Lung (tissue), 12 donors: ENCODE results near the gene FAM83C. TPM values are rescaled to one million over a fixed set of nuclear protein-coding genes. Genes with fewer than 3 reads are reported as not detected.

Experiments
- ATAC-seq: fragments of 200-7000 bp; cut with Tn5 transposase; one replicate; pipeline ENCODE4 v1.9.1; 2020; ENCODE audit warnings: moderate number of reproducible peaks; ENCODE audit not compliant: insufficient read depth, low FRiP score
- DNase-seq, 3 donors: peaks; one replicate each; pipeline ENCODE4 v3.0.0-alpha.2; 2013 to 2017
- H3K27ac ChIP-seq, 2 donors: one replicate each; pipeline ENCODE4 v1.5.1; 2013; ENCODE audit warnings: mild to moderate bottlenecking in 2 of 2, moderate library complexity in 2 of 2, control low read depth in 1 of 2, inconsistent platforms in 1 of 2, low read depth in 1 of 2, low read length in 1 of 2
- H3K27me3 ChIP-seq, 3 donors: one replicate each; pipeline ENCODE4 v1.5.1; 2013; ENCODE audit warnings: low read length in 2 of 3; ENCODE audit not compliant: control insufficient read depth in 3 of 3, insufficient read depth in 3 of 3
- H3K36me3 ChIP-seq, 4 donors: one replicate each; pipeline ENCODE4 v1.5.1; 2013; ENCODE audit warnings: low read length in 4 of 4, mild to moderate bottlenecking in 1 of 4, moderate library complexity in 1 of 4; ENCODE audit not compliant: control insufficient read depth in 4 of 4, insufficient read depth in 4 of 4
- H3K4me1 ChIP-seq, 5 donors: one replicate each; pipeline ENCODE4 v1.5.1; 2013; ENCODE audit warnings: low read length in 5 of 5, mild to moderate bottlenecking in 2 of 5, moderate library complexity in 1 of 5; ENCODE audit not compliant: control insufficient read depth in 5 of 5, insufficient read depth in 5 of 5
- H3K4me3 ChIP-seq: one replicate; pipeline ENCODE4 v1.5.1; 2013; ENCODE audit warnings: mild to moderate bottlenecking, control low read depth, moderate library complexity
- H3K9ac ChIP-seq, 2 donors: one replicate each; pipeline ENCODE4 v1.5.1; 2013; ENCODE audit warnings: low read length in 2 of 2, control low read depth in 1 of 2; ENCODE audit not compliant: insufficient read depth in 1 of 2
- H3K9me3 ChIP-seq, 4 donors: one replicate each; pipeline ENCODE4 v1.5.1; 2013; ENCODE audit warnings: low read length in 3 of 4, mild to moderate bottlenecking in 1 of 4, moderate library complexity in 1 of 4; ENCODE audit not compliant: control insufficient read depth in 4 of 4, insufficient read depth in 3 of 4
- WGBS, 2 donors: extraction: QIAGEN DNeasy Blood & Tissue Kit; methylation state at CpG; one replicate each; pipeline ENCODE4 v1.1.7; 2013; 5-methylcytosine and 5-hydroxymethylcytosine counted together
- polyA plus RNA-seq, 2 donors: library from polyadenylated mRNA; stranded (reverse); fragments of 200-250 nt; gene quantifications; one replicate each; pipeline ENCODE4 v1.2.1, GENCODE V29; 2013
- total RNA-seq, 2 donors: library from RNA; depleted of rRNA in 1 of 2; stranded (reverse); fragments of >200 nt in 1 of 2; gene quantifications; one replicate each; pipeline ENCODE4 v1.2.1, GENCODE V29; 2014 to 2021
- TF ChIP-seq, protein P1 (sequence below): IDR thresholded peaks from 2 replicates; pipeline ENCODE4 v1.5.1; 2012; ENCODE audit warnings: mild to moderate bottlenecking; ENCODE audit errors: control extremely low read depth, extremely low read depth
- donor health status: control.
- donor health status: control.
- donor health status: Bipolar disorder and iron deficiency.
- donor health status: healthy.
- donor health status: DM: yes; HTN: yes; CAD: no.

FAM83C gene
- total and polyA plus RNA-seq, 4 donors: not detected

DNA sequence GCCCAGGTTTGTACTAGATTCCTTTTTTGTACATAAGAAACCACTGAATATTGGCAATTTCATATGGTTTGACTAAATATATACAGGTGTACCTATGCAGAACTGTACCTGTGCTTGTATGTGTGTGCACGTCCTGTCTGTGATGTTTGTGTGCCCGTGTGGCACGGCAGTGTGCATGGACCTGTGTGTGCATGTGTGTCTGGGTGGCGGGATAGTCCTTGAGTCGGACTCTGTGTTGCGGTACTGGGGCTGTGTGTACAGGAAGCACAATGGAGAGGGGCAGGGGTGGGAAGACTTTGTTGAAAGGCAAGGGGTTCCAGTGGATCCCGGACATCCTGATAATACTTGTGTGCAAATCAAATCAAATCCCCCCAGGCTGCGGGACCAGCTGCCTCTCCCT is 3.4 kb upstream of the FAM83C start:
- DNase-seq: no peak
- ATAC-seq: no peak
- no peak overlapping the region for H3K27ac ChIP-seq
- H3K9me3 ChIP-seq: no peaks in the 10 kb centered on the region
- WGBS, 2 donors: 76 to 82% methylated on average over 8 of the region's 8 CpGs
- H3K9ac ChIP-seq: no peak overlapping the region
- H3K36me3 ChIP-seq: no peaks in the 10 kb centered on the region
- TF ChIP-seq, protein P1, sequence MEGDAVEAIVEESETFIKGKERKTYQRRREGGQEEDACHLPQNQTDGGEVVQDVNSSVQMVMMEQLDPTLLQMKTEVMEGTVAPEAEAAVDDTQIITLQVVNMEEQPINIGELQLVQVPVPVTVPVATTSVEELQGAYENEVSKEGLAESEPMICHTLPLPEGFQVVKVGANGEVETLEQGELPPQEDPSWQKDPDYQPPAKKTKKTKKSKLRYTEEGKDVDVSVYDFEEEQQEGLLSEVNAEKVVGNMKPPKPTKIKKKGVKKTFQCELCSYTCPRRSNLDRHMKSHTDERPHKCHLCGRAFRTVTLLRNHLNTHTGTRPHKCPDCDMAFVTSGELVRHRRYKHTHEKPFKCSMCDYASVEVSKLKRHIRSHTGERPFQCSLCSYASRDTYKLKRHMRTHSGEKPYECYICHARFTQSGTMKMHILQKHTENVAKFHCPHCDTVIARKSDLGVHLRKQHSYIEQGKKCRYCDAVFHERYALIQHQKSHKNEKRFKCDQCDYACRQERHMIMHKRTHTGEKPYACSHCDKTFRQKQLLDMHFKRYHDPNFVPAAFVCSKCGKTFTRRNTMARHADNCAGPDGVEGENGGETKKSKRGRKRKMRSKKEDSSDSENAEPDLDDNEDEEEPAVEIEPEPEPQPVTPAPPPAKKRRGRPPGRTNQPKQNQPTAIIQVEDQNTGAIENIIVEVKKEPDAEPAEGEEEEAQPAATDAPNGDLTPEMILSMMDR: no peak
- peaks cover 0 to 6% (median 0%) of the 10 kb centered on the region in 5 donors for H3K4me1 ChIP-seq
- H3K4me3 ChIP-seq: no peak overlapping the region
- H3K27me3 ChIP-seq: peaks cover 0 to 3% (median 2%) of the 10 kb centered on the region in 3 donors

DNA sequence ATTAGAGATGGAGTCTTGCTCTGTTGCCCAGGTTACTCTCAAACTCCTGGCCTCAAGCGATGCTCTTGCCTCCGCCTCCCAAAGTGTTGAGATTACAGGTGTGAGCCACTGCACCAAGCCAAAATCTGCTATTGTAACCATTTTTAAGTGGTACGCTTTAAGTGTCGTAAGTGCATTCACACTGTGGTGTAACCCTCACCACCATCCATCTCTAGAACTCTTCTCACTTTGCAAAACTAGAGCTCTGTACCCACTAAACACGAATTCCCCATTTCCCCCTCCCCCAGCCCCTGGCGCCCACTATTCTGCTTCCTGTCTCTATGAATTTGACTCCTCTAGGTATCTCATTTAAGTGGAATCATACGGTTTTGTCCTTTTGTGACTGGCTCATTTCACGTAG is 2.8 kb upstream of the FAM83C start:
- WGBS, 2 donors: 66 to 70% methylated on average over 8 of the region's 8 CpGs
- ATAC-seq (no peak), DNase-seq (no peak)
- H3K27ac ChIP-seq: no peak overlapping the region
- no peaks in the 10 kb centered on the region for H3K36me3 ChIP-seq
- no peak overlapping the region for H3K4me3 ChIP-seq
- H3K9me3 ChIP-seq: no peaks in the 10 kb centered on the region
- peaks cover 0 to 6% (median 0%) of the 10 kb centered on the region in 5 donors for H3K4me1 ChIP-seq
- peaks cover 0 to 3% (median 2%) of the 10 kb centered on the region in 3 donors for H3K27me3 ChIP-seq
- TF ChIP-seq, protein P1: no peak
- H3K9ac ChIP-seq: no peak overlapping the region

DNA sequence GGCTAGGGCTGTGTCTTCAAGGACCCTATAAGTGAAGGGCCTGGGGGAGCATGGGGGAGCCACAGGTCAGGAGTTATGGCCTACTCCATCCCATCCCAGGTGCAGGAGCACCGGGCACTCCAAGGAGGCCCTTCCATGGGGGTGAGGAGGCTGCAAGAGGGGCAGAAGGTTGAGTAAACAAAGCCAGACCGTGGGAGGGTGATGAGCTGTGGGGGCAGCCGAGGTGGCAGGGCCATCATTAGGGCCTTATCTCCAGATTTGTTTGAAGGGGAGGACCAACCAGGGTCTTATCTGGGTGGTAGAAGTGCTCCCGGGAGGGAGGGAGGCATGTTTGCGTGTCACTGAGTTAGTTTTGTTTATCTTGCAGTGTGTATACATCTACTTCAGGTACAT is 2.1 kb upstream of the FAM83C start:
- Histone ChIP-seq H3K4me3 (no peak overlapping the region), H3K4me1 (peaks cover 0 to 6% (median 0%) of the 10 kb centered on the region in 5 donors), H3K36me3 (no peaks in the 10 kb centered on the region), H3K9ac (no peak overlapping the region), H3K9me3 (no peaks in the 10 kb centered on the region), H3K27ac (no peak overlapping the region), H3K27me3 (peaks cover 0 to 3% (median 2%) of the 10 kb centered on the region in 3 donors)
- DNase-seq (no peak), ATAC-seq (no peak)
- 46 to 77% methylated on average over 5 of the region's 5 CpGs for WGBS, 2 donors
- TF ChIP-seq, protein P1: no peak
